GM19099 (cell line): ENCODE data around the gene RITA1.

Experiments used
- POLR2A ChIP-seq: IDR thresholded peaks from 3 replicates; pipeline ENCODE4 v1.6.1; 2011; ENCODE audit warnings: low read depth; ENCODE audit not compliant: insufficient read length; ENCODE audit errors: extremely low read depth

RITA1 gene

DNA sequence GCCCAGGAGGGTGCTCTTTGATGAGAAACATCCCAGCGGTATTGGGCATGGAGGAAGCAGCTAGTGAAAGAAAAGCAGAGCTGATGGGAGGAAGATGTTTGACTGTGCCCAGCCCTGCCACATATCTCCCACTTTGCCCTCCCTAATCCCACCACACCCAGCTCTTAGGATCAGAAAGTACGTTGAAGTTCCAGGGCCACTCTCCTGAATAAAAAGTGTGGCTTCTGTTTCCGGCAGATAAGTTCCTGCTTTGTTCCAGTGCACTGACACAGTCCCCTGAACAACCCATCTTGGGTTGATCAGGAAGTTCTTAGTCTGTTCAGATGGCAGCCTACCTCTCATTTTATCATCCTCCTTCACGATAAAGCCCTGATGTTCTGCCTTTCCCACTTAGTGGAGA is 52.2 kb downstream of the RITA1 start:
- TF ChIP-seq POLR2A, result no peak

DNA sequence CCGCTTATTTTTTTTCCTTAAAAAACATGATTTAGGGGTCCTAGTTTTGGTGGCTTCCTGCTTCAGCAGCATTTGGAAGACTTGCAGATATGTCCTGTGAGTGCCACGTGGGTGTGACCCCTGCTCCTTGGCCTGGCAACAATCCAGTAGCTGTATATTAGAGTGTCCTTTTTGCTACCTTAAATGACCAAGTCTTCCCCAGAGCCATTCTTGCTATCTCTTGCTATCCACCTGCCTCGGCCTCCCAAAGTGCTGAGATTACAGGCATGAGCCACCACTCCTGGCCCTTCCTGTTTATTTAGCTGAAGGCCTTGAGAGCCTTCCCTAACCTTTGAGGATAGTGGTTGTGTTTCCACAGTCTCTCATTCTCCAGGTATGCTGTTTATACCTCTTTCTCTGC is 52.8 kb downstream of the RITA1 start:
- no peak for TF ChIP-seq POLR2A

DNA sequence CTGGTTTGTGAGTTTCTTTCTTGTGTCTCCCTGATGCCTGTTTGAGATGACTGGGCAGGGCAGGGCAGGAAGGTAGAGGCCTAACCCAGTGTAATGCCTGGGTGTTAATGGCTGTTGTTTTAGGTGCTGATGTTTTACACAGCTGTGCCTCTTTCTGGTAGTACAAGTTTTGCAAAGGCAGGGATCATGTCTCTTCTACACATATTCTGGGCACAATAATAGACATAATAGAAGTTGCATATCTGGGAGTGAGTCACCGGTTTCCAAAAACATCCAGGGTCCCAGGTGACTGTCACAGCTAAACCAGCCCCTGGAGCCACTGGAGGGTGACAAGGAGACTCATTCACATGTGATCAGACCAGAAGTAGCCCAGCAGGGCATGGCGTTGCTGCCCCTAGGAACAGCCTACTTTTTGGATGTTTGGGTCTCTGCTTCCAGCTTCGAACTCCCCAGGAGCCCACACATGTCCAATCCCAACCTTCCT is 53.8 kb downstream of the RITA1 start:
- no peak for TF ChIP-seq POLR2A

DNA sequence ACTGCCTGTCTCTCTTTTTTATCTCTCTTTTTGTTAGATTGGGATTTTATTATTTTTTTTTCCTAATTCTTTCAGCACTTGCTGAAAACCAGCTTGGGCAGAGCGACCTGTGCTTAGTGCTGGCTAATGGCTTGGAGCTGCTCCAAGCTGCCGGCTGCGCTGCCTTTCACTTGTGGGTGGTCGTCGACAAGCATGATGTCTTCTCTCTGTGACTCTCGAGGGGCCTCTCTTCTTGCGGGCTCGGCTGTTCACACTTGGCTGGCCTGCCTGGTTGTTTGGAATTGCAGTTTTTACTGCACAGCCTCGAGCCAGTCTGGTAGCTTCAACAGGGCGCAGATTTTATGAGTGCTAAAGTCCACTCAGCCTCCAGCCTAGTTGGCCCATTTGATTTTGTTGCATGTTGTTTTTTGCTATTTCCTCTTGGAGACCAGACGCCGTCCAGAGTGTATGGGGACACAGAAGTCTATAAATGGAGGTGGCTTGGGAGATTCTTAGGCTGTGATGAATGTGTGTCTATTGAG is 54.4 kb downstream of the RITA1 start:
- TF ChIP-seq POLR2A, result no peak

- no peak for TF ChIP-seq POLR2A
Measured at GRCh38 chr12:113240395-113240794, 54.9 kb downstream of the RITA1 start.

- TF ChIP-seq POLR2A, result no peak
Measured at GRCh38 chr12:113241191-113242025, 55.9 kb downstream of the RITA1 start.
